ENCODE data around the gene DGKB.

DNA sequence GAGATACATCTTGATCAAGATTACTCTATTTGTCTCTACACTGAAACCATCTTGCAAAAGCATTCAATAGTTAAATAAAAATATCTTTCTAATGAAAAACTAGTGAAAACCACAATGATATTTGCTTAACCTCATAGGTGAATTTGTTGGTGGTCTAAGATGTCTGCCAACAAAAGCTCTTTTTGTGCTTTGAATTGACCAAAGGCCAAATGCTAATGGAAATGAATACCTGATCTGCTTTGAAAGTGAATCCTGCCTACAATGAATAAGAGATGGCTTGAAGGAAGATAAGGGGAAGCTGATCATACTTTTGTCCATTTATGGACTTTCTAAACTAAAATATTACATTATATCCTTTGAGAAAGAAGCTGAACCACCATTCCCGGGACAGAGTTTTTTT lies 684.2 kb downstream of the DGKB start:
- TF ChIP-seq ZNF274 (IDR thresholded peaks at IDR 0.05; ENCODE audit: low read depth, low read length), result no peak
- TF ChIP-seq YY1 (IDR thresholded peaks at IDR 0.05; ENCODE audit: insufficient read depth, insufficient read length), result no peak

Data from NT2/D1 (cell line).